GM19468 (cell line): ENCODE data around the gene CHST12.
"Not testable (repeated sequence)": the region's sequence is repeated elsewhere in the genome, so short reads cannot be mapped to it uniquely, and the experiment has no call there.

Experiments used
- ATAC-seq: cut with Tn5 transposase; IDR thresholded peaks from one replicate; pipeline ENCODE4 v1.9.1; 2021; ENCODE audit warnings: mild to moderate bottlenecking, moderate library complexity, moderate number of reproducible peaks; ENCODE audit not compliant: unreplicated experiment; ENCODE audit errors: extremely low read depth

Gene CHST12

DNA sequence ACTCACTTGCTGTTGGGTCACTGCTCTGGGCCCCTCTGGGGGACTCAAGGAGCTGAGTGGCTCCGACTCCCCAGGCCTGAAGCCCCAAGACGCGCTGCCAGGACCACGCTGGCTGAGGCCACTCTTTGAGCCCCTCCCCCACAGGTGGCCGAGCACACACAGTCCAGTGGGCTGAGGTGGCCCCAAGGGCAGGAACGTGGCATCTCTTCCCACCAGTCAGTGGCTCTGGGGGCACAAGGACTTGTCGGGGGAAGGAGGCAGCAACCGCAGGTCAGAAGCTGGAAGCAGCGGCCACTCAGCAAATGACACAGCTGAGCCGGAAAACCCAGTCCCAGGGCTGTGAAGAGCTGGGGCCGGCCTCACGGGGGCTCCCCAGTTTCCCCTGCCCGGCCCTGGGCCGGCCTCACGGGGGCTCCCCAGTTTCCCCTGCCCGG is 48.7 kb downstream of the CHST12 start:
- no peak for ATAC-seq

DNA sequence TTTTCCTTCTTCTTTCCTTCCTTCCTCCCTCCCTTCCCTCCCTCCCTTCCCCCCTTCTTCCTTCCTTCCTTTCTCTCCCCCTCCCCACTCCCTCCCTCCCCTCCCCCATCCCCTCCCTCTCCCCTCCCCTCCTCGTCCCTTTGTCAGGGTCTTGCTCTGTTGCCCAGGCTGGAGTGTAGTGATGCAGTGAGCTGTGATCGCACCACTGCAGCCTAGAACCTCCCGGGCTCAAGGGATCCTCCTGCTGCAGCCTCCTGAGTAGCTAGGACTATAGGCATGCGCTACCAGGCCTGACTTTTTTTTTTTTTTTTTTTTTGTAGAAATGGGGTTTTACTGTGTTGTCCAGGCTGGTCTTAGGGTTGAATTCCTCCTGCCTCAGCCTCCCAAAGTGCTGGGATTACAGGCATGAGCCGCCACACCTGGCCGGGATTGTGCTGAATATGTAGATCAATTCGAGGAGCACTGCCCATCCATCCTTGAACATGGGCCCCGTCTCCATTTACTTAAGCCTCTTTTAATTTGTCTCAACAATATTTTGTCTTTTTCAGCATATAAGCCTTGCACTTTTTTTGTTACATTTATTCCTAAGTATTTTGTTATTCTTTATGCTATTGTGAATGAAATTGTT is 49.3 kb downstream of the CHST12 start:
- ATAC-seq, result no peak

DNA sequence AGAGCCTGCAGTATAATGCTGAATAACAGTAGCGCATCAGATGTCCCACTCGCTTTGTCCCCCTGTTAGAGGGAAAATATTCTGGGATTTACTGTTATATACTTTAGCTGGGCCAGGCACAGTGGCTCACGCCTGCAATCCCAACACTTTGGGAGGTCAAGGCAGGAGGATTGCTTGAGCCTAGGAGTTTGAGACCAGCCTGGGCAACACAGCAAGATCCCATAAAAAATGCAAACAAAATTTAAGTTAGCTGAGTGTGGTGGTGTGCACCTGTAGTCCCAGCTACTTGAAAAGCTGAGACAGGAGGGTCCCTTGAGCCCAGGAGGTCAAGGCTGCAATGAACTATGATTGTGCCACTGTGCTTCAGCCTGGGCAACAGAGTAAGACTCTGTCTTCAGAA is 50.4 kb downstream of the CHST12 start:
- not testable (repeated sequence) for ATAC-seq

DNA sequence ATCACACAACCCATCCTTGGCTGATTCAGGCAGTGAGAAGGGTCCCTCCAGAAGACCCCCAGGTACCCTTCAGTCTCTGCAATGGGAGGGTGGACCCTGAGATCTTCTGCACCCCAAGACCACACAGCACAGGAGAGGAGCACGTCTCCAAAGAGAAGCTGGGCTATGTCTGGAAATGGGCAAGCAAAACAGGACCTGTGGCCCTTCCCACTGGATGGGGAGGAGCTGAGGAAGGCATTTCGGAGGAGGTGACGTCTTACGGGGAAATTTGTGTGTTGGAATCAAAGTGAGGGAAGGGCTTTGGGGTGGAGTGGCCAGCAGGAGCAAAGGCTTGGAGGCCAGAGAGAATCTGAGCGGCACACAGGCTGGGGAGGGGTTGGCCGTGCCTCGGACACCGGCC is 56.3 kb downstream of the CHST12 start:
- ATAC-seq, result no peak

DNA sequence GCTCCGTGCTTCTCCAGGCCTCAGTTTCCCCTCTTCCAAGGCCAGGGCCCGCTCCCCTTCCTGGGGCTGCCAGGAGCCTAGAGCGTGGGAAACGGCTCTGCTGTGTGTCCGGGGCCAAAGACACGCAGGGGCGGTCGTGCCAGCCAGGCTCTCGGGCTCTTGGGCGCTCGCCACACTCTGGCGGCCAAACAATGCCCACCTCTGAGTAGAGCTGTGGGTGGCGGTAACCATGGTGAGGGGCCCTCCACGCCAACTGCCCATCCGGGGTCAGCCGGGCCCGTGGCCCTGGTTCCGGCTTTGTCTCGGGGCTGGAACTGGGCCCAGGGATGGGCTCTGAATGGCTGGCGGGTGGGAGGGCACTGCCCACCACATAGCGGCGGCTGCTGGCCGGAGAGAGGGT is 56.8 kb downstream of the CHST12 start:
- ATAC-seq, result no peak

DNA sequence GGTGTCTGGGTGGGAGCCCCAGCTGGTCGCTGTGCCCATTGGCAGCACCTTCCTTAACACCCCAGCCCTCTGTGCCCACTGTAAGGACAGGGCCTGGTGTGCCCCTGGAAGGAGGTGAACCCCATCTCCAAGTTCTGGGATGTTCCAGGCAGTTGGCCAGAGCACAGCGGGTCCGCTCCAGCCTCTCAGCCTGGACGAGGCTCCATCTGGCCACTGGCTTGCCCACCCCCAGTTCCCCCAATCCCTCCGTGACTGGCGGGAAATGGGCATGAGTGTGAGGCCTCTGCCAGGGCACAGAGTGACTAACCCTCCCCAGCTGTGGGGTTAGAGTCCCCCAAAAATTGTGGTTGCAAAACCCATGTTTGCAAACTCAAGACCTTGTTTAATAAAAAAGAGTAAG is 57.2 kb downstream of the CHST12 start:
- no peak for ATAC-seq

DNA sequence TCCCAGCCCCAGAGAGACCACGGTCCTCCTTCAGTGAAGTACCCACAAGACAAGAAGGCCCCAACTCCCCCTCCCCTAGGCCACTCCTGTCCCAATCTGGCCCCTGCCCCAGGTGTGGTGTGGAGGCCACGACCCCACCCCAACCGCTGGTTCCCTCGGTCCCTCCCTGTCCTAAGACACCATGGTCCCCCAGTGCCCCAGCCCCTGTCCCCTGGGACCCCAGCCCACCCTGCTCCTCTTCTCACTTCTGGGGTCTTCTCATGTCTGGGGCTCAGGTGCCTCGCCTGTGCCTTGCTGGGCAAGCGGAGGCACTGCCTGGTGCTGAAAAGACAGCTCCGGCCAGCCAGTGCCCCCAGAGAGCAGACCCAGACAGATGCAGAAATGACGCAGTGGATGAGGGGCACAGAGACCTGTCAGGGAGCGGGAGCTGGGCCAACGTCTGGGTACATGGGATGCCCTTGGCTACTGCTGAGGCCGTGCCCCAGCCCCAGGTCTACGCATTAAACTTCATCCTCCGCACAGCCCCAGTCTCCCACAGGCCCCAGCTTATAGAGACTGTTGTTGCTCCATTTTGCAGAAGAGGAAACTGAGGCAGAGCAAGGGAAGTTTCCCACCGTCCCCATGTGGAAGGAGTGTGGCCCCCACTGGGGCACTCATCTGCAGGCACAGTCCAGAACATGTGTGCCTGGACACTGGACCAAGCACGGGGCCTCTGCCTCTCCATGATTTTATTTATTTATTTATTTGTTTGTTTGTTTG is 58.0 kb downstream of the CHST12 start:
- no peak for ATAC-seq

DNA sequence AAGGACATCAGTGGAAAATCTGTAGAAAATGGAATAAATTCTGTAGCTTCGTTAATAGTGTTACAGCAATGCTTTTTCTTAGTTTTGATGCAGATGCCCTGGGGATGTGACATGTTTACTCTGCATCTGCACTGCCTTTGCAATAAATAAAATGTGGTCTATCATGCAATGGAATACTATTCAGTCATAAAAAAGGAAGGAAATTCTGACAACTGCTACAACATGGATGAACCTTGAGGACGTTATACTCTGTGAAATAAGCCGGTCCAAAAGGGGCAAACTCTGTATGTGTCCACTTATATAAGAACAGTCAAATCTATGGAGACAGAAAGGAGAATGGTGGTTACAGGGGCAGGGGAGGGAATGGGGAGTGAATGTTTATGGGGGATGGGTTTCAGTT is 59.3 kb downstream of the CHST12 start:
- ATAC-seq, result no peak

DNA sequence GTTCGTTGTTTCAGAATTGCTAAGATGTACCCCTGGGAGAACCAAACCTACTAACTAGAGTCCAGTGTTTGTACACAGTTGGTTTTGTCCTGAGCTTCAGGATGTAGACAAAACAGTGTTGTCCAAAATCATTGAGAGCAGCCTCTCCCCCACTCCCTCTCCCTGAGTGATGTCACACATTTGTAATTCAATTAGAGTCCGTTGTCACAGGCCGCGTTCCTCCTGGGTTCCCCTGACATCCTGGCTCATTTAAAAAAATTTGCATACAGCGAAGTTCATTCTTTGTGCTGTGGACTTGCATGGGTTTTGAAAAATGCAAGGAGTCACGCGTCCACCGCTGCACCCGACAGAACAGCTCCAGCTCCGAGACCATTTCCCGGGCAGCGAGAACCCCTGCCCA is 62.5 kb downstream of the CHST12 start:
- no peak for ATAC-seq

DNA sequence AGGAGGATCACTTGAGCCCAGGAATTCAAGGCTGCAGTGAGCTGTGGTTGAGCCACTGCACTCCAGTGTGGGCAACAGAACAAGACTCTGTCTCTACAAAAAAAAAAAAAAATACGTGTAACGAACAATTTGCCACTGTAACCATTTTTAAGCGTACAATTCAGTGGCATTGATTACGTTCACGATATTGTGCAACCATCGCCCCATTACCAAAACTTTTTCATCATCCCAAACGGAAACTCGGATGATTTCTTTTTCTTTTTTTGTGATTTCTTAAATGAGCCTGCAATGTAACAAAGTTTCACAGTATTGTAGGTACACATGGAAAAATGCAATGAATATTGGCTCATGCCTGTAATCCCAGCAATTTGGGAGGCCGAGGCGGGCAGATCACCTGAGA is 63.3 kb downstream of the CHST12 start:
- no peak for ATAC-seq

DNA sequence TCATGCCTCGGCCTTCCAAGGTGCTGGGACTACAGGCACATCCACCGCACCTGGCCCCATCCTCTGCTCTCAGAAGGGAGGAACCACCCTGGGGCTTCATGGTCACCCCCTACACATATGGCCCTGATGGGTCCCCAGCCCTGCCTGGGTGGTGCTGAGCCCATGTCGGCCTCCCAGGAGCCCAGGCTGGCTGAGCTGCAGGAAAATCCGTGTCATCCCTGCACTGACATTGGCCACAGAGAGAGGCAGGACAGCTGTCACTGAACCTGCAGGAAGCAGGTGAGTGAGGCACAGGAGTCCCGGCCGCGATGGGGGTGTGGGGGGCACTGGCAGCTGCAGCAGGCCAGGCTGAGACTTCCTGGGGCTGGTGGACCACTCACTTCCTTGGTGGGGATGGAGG is 64.8 kb downstream of the CHST12 start:
- ATAC-seq, result no peak

DNA sequence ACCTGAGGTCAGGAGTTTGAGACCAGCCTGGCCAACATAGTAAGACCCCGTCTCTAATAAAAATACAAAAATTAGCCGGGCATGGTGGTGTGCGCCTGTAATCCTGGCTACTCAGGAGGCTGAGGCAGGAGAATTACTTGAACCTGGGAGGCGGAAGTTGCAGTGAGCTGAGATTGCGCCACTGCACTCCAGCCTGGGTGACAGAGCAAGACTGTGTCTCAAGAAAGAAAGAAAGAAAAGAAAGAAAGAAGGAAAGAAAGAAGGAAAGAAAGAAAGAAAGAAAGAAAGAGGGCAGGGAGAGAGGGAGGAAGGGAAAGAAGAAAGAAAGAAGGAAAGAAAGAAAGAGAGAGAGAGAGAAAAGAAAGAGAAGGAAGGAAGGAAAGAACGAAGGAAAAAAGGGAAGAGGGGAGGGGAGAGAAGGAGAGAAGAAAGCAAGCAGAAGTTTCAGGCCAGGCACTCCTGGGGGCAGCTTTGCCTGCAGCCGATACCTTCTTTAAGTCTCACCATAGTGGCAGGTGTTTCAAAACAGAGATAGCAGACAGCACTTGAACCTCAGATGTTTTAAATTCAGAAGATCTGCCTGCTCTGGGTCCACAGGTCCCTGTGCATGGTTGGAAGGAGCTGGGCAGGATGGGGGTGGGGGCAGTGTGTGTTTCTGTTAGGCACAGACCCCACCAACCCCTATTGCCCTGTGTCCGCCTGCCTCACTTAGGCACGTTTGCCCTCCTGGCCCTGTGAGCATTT is 66.2 kb downstream of the CHST12 start:
- ATAC-seq, result not testable (repeated sequence)

DNA sequence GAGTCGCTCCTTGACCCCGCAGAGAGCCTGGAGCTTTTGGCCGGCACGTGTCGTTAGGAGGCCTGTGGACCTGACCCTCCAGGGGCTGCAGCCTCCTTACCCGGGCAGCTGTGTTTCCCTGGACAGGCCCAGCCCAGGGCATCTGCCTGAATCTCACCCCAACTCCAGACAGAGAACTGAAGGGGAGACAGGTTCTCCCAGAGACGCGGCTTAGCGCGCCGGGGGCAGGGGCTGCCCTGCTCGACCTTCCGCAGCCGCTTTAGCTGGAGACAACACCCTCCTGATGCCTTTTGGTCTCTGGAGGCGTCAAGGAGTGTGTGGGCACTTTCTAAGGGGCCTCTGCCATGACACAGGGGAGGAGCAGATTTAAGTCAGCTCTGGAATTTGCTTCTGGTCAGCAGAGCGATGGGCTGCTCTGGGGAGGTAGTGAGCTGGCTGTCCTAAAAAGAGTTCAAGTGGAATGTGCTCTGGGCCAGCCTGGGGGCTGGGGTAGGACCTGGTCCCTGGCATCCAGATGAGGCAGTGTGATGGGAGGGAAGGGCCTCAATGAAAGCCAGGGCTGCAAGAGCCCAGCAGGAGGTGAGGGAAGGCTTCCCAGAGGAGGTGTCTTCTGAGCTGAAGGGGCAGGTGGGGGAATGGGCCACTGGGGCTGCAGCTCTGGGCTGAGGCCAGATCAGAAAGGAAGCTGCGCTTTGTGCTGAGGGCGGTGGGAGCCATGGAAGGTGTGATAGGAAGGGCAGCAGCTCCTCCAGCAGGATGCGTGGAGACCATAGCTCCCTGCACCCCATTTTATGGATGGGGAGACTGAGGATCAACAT is 67.0 kb downstream of the CHST12 start:
- no peak for ATAC-seq

DNA sequence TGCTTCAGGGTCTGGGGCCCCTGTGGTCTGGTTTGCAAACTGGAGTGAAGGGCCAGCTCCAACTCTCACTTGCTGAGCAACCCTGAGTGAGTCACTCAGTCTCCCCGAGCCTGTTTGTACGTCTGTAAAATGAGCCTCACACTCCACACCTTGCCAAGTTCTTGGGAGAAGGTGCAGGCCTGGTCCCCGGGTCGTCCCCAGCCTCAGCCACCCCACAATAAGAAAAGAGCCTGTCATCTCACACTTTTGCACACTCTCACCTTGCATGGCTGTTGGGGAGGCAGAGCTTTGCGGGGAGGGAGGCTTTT is 67.6 kb downstream of the CHST12 start:
- ATAC-seq, result no peak

DNA sequence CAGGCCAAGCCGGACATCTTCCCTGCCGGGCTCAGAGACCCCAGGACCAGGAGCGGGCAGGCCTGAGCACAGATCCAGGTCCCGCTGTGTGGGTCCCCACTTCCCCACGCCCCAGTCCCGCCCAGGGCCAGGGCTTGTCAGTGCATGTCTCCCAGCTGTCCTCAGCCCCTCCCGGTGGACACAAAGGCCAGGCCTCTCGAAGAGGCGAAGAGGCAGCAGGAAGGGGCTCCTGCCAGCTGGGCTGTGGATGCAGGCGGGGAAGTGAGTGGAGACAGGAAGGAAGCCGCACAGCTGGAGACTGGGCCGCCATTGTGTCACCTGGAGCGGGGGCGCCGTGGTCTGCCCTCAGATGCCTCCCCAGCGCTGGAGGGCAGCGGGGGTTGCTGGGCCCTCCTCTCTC is 68.0 kb downstream of the CHST12 start:
- no peak for ATAC-seq

DNA sequence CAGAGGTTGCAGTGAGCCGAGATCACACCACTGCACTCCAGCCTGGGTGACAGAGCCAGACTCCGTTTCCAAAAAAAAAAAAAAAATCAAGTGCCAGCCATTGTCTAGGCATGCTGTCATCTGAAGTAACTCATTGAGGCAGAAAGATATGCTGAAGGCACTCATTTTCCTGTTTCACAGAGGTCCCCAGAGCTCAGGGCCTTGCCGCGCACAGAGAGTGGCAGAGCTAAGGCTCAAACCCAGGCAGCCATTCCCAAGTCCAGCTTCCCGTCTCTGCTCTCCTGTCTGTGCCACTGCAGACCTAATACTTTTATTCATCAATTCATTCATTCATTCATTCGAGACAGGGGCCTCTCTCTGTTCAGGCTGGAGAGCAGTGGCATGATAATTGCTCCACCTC is 69.3 kb downstream of the CHST12 start:
- no peak for ATAC-seq

DNA sequence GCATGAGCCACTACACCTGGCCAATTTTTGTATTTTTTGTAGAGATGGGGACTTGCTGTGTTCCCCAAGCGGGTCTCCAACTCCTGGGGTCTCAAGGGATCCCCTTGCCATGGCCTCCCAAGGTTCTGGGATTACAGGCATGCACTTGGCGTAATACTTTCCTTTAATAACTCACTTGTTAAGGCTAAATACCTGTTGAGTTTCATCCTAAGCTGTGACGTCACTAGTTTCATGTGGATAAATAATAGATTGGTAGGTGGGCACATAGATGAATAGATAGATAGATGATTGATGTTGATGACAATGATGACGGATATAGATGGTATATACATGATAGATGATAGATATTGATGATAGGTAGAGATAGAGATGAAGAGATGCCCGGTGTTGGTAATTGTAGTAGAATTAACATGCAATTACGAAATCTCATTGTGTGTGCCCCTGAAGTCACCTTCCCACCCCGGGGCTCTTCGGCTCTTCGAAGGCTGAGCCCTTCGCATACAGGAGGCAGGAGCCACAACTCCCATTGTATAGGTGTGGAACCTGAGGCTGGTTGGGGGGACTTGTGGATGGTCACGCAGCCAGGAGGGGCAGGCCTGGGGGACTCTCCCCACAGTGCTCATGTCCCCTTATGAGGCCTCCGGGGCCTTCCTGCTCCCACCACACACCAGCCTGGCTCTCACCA is 70.2 kb downstream of the CHST12 start:
- ATAC-seq, result no peak

DNA sequence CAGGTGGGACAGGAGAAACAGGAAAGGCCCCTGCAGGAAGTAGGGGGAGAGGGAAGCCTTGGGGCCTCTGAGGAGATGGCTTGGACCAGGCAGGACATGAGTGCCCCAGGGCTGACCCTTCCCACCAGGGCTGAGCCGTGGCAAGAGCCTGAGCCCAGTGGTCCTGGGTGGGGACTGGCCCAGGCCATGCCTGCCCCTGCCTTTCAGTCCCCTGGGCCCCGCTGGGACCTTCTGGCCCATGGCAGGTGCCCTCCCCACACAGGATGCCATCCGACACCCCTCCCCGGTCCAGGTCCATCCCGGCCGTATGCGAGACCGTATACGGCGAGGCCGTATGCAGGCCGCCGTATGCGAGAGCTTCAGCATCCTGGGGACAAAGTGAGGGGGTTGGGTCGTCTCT is 70.8 kb downstream of the CHST12 start:
- no peak for ATAC-seq

DNA sequence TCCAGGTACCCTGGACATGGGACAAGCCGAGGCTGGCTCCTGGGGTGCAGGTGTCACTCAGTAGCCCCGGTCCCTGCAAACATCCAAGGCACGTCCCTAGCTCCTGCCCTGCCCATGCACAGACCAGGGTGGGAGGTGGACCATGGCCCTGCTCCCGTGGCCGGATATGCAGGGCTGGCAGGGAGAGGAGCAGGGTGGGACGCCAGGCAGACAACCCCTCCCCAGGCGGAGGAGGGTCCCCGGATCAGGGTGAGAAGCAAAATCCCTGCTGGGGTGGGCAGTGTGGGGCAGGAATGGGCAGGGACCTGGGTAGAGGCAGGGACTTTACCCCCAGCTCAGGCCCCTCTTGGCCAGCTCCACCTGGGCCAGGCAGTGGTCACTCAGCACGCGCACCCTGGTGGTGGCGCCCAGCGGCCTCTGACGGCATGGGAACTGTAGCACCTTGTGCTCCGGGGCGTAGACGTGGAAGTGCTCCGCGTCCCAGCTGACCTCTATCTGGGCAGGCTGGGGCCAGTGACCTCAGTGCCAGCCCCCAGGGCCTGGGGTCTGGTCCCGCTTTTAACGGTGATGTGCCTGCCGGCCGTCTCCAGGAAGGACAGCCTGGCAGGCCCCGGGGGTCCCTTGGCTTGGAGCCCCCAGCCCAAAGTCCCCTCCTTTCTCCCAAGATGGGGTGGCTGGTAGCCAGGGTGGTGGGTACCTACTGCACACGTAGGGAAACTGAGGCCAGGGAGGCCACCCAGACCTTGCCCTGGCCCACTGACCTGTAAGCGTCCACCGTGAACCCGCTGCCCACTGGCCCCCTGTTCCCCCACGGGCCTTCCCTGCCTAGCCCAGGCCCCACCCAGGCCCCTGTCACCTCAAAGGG is 71.6 kb downstream of the CHST12 start:
- no peak for ATAC-seq
